NCI-H748 treated with DMSO at 0.1 percent for 48 hours (cell line): ENCODE results near the gene USP34.
"Not testable (repeated sequence)": the region's sequence is repeated elsewhere in the genome, so short reads cannot be mapped to it uniquely, and the experiment has no call there.

ENCODE experiments used
- DNase-seq: peaks from one replicate; lab custom pipeline; 2025; lab: John Stamatoyannopoulos, UW

Gene USP34

DNA sequence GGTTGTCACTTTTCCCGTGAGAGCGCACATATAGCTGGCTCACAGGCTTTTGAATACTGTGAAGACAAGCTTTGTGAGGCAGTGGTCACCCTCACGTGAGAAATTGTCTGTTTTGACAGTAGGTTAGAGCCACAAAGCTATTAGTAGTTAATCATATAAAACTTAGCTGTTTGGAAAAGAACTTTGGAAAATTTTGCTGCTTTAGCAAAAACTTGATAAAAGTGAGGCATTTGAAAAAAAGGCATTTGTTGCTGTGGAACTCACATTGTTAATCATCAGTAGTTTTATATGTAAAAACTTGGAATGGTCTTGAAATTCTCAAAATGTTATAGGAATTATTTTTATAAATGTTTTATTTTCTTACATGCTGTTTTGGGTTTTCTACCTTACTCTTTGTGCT lies 286.6 kb downstream of the USP34 start:
- no peak for DNase-seq

DNA sequence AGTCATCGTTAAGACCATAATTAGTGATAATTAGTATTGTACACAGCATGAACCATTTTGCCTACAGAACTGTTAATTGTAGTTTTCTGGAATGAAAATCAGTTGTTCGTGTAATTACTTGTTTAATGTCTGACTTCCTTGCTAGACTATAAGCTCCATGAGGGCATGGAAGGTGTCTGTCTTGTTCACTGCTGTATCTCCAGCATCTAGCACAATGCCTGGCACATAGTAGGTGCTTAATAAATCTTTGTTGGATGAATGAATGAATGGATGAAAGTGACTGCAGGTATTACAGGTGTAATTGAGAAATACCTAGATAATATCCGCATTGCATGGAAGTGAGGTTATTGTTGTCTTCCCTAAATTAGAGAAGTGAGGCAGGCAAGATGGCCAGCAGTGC lies 287.1 kb downstream of the USP34 start:
- DNase-seq = no peak

DNA sequence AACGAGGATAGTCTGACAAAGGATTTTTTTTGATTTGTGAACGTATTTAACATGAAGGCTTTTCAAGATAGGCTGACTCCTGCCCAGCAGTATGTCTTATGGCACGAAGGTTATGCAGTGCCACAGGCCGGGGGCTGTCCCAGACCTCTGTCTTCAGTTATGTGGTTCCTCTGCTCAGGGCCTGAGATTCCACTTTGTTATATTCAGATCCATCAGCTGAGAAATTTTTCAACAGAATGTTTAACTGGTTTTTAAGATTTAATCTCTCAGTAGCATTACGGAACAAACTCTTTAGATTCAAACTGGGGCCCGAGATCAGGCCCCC lies 288.9 kb downstream of the USP34 start:
- DNase-seq = no peak

DNA sequence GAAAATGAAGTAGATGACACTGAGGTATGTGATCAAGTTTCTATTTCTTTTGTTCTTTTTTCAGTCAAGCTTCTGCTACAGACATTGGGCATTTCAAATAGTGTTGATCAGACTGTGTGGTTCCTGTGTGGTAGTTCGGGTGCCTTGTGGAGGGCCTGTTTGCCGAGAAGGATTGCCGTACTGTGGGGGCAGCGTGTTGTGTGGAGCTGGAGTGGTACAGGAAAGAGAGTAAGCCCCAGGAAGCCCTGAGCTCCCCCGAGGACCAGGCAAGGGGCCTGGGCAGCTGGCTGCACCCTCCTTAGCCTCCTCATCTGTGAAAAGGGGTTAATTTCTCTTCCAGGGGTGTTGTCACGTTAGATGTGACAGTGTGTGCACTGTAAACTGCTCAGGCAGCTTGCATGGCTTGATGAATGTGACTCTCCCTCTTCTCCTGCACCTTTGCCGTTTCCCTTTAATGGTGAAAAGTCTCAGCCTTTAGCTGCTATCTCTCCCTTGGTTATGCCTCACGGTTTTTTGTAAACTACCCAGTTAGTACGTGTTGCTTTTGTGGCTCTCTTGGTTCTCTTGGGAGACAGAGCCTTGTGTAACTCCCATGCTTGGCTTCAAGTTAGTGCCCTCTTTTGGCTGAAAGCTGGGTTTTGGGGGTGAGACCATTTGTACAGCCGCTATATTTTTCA lies 289.4 kb downstream of the USP34 start:
- no peak for DNase-seq

DNA sequence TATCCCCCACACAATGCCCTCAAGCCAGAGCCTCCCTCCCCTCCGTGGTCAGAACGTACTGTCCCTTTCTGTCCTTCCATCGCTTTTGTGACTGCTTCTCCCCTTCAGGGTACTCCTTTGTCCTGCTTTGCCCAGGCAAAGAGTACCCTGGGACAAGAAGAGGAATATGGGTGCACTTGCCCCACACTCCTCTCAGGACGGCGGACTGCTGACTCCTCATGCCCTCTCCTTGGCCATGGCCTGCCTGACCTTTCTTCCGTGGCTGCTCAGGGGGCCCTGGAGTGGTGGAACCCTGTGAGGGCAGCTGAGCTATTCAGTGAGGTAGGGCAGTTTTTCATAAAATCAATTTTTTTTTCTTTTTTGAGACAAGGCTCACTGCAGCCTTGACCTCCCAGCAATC lies 290.2 kb downstream of the USP34 start:
- DNase-seq = no peak

DNA sequence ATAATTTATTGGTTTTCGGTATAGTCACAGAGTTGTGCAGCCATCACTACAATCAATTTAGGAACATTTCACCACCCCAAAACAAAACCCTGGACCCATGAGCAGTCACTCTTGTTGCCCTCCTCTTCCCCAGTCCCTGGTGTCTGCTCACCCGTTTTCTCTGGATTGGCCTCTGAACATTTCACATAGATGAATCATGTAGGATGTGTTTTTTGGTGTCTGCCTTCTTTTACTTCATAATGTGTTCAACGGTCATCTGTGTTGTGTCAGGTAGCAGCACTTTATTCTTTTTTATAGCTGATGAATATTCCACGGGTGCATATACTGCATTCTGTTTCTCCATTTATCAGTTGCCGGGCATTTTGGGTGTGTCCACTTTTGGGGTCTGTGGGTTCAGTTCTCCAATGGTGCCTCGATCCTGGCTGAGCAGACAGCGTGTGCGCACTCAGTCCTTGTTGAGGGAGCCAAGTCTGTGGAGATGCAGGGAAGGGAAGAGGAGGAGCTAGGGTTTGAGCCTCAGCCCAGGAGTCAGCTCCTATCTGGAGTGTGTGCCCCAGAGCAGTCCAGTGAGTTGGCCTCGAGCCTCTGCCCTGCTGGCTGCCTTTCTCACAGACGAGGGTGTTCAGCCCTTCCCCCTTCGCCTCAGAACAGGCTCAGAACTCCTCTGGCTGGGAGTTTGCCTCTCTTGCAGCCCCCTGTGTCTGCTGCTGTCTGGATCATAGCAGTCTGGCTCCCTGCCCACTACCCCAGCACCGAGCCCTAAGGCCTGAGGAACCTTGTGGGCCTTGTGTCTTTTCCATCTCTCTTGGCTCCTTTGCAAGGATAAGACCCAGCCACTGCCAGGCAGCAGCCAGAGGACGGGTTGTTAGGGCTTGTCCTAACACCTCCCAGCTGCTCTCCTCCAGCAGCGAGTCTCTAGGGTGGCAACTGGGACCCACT lies 290.9 kb downstream of the USP34 start:
- DNase-seq = no peak

DNA sequence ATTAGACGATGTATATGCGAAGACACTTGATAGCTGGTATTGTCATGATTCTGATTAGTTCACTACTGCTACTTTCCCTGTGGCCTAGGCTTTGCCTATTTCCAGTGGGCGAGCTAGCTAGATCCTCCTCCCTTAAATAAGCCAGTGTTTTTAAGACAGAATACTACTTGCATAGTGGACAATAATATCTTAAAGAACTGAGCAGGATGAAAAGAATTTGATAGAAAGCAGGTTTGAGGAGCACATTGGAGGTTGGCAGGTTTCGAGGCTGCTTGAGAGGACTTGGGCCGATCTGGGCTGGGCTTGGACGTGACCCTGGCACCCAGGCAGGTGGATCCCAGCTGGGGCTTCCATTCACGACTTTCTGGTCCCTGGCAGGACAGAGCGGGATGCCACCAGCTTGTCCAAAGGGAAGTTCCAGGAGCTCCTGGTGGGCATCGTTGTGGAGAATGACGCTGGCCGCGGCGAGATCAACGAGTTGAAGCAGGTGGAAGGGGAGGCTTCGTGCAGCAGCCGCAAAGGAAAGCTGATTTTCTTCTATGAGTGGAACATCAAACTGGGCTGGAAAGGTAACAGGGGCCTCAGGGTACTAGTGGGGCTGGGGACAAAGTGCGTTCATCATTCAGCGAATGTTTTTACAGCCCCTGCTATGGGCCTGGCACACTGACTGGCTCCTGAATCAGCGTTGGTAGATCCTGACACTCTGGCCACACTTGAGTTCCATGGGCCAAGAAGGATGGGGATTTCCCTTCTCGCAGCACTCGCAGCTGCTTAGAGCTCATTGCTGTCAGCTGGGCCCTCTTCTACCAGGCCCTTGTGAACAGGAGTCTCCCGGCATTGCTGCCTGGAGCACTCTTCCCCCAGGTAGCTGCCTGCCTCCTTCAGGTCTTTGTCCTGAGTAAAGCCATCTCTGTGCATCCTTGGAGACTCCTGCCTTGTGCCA lies 292.0 kb downstream of the USP34 start:
- DNase-seq = no peak

DNA sequence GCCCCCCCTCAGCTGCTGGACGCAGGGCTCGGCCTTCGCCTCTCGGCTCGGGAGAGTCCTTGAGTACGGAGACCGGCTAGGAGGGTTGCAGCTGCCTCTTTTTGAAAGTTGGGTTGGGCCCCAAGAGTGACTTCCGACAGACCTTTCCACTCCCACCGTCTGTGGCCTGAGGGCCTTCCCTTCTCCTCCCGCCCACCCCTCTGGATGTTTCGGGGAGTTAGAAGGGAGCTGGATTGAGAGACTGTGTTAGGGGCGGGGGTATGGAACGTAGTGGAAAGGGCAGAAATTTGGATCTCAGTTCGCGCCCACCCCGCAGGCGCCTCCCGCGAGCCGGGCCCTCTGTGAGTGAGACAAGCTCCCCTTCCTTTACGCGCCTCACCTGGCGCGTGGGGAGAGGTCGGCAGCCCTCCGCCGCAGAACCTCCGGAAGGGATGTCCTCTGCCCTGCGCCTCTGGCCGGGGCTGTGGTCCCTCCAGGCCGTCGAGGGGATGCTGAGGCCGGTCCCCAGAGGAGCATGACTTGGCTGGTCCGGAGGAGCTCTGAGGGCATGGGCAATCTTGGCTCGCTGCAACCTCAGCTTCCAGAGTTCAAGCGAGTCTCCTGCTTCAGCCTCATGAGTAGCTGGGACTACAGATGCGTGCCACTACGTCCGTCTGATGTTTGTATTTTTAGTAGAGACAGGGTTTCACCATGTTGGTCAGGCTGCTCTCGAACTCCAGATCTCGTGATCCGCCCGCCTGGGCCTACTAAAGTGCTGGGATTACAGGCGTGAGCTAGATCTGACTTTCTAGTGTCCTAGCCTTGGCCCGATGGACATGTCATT lies 292.9 kb downstream of the USP34 start:
- no peak for DNase-seq

DNA sequence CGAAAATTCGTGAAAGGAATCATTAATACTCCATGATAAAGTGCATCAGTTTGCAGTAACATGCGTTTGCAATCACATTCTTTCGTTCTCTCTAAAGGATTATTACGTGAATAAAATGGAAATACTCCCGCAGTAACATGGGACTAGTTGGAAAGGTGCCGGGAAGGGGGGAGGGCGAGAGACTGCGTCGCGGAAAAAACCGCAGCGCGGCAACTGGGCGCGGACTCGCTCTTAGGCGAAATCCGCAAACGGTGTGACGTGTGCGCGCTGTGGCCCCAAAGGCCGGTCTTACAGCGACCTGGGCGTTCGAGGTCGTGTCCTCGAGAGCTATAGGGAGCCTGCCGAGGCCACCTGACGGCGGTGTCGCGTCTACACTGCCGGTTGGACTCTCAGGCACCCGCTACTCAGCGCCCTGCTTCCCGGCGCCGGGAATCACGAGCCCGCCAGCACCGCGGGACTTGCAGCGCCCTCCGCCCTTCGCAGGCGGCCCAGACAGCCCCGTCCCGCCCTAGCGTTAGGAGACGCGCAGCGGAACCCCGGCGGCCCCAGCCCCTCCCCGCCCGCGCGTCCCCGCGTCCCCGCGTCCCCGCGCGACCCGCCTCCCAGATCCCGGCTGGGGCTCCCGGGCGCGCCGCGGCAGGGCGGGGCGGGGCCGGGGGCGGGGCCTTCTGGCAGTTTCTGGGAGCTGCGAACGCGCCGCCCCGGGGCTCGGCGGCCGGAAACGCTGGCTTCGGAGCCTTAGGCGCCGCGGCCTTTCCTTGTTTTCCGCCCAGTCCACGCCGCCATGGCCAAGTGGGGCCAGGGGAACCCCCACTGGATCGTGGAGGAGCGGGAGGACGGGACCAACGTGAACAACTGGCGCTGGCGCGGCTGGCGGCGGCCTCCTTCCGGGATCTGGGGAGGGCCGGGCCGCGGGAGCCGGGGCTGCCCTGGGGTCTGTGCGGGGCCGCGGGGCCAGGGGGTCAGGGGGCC lies 293.8 kb downstream of the USP34 start:
- DNase-seq = peak; percentile 53

DNA sequence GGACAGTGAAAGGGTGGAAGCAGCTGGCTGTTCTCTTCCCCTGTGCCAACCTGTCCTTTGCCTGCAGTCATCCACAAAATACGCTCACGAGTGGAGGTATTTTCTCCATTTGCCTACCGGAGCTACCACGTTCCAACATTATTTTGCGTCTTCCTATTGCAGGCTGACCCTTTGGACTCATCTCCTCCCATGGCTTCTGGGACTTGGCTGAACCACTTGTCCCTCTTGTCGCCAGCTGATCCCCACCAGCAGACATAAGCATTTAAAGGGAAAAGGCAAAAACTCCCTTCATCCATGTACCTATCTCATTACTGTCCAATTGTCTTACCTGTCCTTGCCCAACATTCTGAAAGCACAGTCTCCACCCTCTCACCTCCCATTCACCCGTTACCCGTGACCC lies 295.9 kb downstream of the USP34 start:
- no peak for DNase-seq

DNA sequence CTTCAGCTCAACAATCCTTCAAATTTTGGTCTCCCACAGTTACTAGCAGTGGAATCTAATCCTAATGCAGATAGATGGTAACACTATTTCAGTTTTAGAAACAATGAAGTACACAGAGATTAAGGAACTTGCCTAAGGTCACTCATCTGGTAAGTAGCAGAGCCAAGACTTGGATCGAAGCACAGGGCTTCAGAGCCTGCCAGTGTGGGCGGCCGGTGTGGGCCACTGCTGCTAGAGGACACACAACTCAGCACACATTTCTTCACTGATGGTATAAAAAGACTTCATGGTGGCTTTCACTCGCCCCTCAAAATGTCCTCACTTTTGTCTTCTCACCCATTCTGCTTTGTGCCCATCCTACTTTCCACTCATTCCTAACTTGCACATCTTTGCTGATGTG lies 297.8 kb downstream of the USP34 start:
- DNase-seq = no peak

DNA sequence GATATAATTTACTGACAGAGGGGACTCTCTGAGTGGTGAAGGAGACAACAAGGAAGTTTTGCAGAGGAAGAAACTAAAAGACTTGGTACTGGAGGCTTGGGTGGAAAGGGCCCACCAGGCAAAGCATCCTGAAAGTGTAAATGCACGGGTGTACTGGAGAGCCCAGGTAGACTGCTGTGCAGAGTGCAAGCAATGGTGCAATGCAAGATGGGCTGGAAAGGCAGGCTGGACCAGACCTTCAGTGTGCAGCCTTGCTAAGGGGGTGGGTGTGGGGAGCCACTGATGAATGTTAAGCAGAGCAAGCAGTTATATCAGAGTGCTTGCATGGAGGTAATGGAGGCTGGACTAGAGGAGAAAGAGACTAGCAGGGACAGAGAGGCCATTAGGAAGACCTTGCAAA lies 298.2 kb downstream of the USP34 start:
- DNase-seq = no peak

DNA sequence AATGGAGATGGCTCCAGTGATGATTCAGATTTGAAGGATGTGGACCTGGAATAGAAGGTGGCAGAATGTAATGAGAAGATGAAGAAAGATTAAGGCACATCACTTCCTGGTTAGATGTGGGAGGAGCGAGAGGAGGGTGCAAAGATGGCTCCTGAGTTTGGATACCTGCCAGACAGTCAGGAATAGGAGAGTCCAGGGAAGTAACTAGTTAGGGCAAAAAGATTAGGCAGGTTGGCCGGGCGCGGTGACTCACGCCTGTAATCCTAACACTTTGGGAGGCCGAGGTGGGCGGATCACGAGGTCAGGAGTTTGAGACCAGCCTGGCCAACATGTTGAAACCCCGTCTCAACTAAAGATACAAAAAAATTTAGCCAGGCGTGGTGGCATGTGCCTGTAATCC lies 303.3 kb downstream of the USP34 start:
- no peak for DNase-seq

DNA sequence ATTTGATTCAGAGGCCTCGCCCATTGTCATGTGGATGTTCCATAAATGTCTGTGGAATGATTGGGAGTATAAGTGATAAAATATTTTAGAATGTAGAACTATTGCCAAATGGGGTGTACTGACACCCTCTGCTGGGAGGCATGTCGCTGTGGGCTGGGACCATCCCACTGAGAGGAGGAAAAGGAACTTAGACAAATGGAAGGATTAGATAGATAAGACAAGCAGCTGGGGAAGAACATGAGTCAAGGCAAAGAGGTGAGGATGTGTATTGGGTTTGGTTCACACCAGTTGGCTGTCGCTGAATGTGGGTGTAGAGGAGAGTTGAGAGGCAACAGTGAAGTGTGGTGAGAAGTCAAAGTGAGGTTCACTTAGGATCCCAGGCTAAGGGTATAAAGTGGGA lies 304.9 kb downstream of the USP34 start:
- DNase-seq = no peak

DNA sequence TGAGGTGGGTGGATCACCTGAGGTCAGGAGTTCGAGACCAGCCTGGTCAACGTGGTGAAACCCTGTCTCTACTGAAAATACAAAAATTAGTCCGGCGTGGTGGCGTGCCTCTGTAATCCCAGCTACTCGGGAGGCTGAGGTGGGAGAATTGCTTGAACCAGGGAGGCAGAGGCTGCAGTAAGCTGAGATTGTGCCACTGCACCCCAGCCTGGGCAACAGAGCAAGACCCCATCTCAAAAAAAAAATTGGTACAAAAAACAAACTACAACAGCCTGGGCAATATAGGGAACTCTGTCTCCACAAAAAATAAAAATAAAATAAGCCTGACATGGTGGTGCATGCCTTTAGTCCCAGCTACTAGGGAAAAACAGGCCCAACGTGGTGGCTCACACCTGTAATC lies 305.8 kb downstream of the USP34 start:
- not testable (repeated sequence) for DNase-seq

DNA sequence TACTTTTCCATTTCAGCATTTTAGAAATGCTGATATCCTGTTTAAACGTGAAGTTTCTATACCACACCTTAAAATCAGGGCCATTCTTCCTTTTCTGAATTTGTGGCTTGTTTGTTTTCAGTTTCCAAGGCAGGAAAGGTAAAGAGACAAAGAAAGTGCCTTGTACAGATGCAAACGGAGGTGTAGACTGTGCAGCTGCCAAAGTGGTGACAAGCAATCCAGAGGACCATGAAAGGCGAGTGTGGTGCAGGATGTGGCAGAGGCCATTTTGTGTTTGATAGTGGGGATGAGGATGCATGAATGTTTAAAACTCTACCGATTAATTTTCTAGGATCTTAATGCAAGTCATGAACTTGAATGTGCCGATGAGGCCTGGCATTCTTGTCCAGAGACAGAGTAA lies 308.2 kb downstream of the USP34 start:
- no peak for DNase-seq

DNA sequence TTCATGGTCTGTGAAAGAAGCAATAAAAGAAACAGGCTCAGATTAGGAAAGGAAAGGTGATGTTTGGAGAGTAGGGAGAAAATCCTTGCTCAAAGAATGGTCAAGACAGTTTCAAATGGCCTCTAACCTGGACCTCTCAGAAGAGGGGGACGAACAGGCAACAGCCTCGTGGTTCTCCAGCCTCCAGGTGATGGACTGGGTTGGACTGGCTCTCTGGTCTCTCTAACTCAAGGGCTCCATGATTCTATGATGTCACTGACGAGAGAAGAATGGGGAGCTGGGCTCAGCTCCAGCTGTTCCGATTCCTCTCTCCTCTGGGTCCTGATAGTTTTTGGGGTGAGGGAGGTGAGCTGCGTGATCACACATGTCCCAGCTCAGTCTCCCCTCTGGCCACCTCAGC lies 309.0 kb downstream of the USP34 start, which contains the start of gene C2orf74:
Gene C2orf74, plus strand, starts transcription at position 301 of the 400 bp plus-strand sequence. CDS start 327 bp downstream, outside the sequence.
- no peak for DNase-seq

DNA sequence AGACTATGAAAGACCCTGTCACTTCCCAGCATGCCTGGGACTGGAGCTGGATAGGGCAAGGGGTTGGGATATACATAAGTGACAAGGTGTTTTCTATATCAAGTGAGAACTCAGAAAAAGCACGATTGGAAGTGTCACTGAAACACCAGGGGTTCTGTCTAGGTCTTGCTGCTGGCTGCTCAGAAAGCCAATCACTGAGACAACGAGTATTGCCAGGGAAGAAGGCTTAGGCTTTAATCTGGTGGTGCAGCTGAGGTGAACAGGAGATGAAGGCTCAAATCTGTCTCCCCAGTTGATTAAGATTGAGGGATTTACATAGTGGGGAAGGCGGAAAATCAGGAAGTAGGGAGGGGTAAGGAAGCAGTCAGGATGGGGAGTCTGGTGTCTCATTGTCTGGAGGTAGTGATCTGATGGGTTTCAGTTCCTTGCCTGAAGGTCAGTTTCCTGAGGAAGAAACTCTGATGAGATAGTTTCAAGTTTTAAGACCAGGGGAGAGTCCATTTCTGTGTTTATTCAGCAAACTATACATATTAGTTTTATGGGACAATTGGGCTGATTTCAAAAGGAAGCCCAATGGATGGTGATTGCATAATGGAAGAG lies 312.4 kb downstream of the USP34 start:
- no peak for DNase-seq

DNA sequence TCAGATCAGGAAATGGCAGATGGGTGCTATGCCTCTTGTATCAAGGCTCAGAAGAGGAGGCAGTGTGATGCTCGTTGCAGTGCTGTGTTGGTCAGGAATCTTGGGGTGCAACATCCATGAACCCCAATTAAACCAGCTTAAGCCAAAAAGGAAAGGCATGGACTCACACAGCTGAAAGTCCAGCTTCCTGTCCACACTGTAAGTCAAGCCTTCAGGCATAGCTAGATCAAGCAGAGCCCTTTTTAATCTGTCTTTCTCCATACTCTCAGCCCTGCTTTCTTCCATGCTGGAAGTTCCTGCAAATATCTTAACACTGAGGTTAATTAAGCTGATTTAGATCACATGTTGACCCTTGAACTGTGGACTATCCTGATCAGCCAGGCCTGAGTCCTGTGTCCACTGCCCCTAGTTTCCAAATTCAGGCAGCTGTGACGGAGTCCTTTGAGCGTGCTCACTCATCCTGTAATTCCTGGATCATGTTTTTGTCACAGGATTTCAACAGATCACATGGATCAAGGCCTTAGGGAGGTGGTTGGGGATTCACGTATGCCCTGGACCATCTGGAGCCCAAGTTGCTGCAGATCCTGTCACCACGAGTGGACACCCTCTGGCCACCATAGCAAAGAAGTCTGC lies 313.4 kb downstream of the USP34 start:
- no peak for DNase-seq
